SU-DHL-6 (cell line): Measurements from ENCODE around the gene WNK4.
A peak's percentile ranks its signal among the peaks of the same experiment; 100 is the strongest.

Experiments used
- H2AFZ ChIP-seq: fragments of 200-600 bp; sonication (generic); 2 replicates; pipeline ENCODE4 v1.6.1; 2014; ENCODE audit warnings: low read depth, mild to moderate bottlenecking, moderate library complexity, mixed read lengths, antibody characterized with exemption, low read length; ENCODE audit not compliant: severe bottlenecking
- H3F3A ChIP-seq: fragments of 200-600 bp; shearing (Covaris generic); 2 replicates; pipeline ENCODE4 v1.6.0; 2016; ENCODE audit warnings: antibody characterized with exemption, mild to moderate bottlenecking; ENCODE audit not compliant: insufficient read depth
- H3K27ac ChIP-seq: fragments of 200-600 bp; sonication (generic); 2 replicates; pipeline ENCODE4 v1.5.1; 2016; ENCODE audit warnings: low read depth, mild to moderate bottlenecking, low read length, moderate library complexity, mixed read lengths
- H3K27me3 ChIP-seq: fragments of 200-600 bp; sonication (generic), shearing (Covaris generic); 2 replicates; pipeline ENCODE4 v1.6.0; 2014; ENCODE audit warnings: mild to moderate bottlenecking, low read length
- H3K36me3 ChIP-seq: fragments of 200-600 bp; sonication (generic); 2 replicates; pipeline ENCODE4 v1.6.1; 2014; ENCODE audit warnings: mild to moderate bottlenecking, low read length, mixed read lengths
- H3K4me2 ChIP-seq: fragments of 300-600, 200-600 bp; shearing (Covaris generic), sonication (generic); 2 replicates; pipeline ENCODE4 v1.6.0; 2014; ENCODE audit warnings: low read length, low read depth, mild to moderate bottlenecking; ENCODE audit not compliant: poor library complexity, severe bottlenecking
- H3K4me3 ChIP-seq: fragments of 200-600 bp; sonication (generic); 2 replicates; pipeline ENCODE4 v1.5.1; 2014; ENCODE audit warnings: antibody characterized with exemption, low read length, mild to moderate bottlenecking, mixed read lengths; ENCODE audit not compliant: insufficient read depth, poor library complexity, severe bottlenecking
- H3K79me2 ChIP-seq: fragments of 200-600 bp; sonication (generic); 2 replicates; pipeline ENCODE4 v1.6.1; 2014; ENCODE audit warnings: mild to moderate bottlenecking, low read length, moderate library complexity; ENCODE audit not compliant: insufficient read depth
- H3K9ac ChIP-seq: fragments of 200-600 bp; sonication (generic); 2 replicates; pipeline ENCODE4 v1.7.0; 2014; ENCODE audit warnings: mild to moderate bottlenecking, low read length
- H3K9me2 ChIP-seq: fragments of 200-600 bp; sonication (generic); replicated peaks from 2 replicates; pipeline ENCODE4 v1.6.1; 2014; ENCODE audit warnings: low read length; ENCODE audit not compliant: insufficient read depth
- H3K9me3 ChIP-seq: fragments of 200-600 bp; sonication (generic); 2 replicates; pipeline ENCODE4 v1.6.1; 2014; ENCODE audit warnings: low read length, mixed read lengths; ENCODE audit not compliant: insufficient read depth
- H4K20me1 ChIP-seq: fragments of 200-600 bp; sonication (generic); 2 replicates; pipeline ENCODE4 v1.6.1; 2014; ENCODE audit warnings: low read depth, mild to moderate bottlenecking, antibody characterized with exemption, low read length, moderate library complexity, mixed read lengths
- EZH2phosphoT487 ChIP-seq: fragments of 200-600 bp; sonication (generic), shearing (Covaris generic); conservative IDR thresholded peaks from 2 replicates; pipeline ENCODE4 v1.6.1; 2018; ENCODE audit warnings: mild to moderate bottlenecking, antibody characterized with exemption, low read length, moderate library complexity, mixed read lengths
- TF ChIP-seq, protein P1 (sequence below): fragments of 200-600 bp; sonication (generic); IDR thresholded peaks from one replicate; pipeline ENCODE4 v1.5.1; 2017; ENCODE audit warnings: antibody characterized with exemption, mild to moderate bottlenecking, low read length, moderate library complexity; ENCODE audit not compliant: insufficient read depth, poor library complexity, severe bottlenecking

WNK4 gene

DNA sequence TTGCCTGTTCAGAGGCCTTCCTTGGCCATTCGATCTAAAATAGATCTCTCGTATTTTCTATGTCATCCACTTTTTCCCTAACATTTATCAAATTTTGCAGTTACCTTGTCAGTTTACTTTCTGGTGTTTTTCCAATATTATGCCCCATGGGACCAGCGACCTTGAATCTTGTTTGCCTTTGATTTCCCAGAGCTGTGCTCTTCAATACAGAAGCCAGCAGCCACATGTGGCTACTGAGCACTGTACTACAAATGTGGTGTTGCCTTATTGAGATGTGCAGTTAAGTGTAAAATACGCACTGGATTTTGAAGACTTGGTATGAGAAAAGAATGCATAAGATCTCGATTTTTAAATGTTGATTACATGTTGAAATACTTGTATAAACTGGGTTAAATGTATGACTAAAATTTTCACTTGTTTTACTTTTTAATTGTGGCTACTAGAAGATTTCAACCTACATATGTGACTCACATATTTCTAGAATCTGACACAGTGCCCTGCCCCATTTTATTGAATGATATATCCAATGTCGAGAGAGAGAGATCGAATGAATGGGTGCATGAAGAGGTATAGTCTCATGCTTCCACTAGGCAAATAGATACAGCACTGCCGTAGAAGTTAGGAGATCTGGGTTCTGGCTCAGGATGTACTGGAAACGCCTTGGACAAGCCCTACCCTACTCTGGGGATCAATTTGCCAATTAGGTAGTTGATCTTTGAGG lies 52.0 kb downstream of the WNK4 start:
- peak overlapping the region; percentile 43 for H3K27ac ChIP-seq
- H3K79me2 ChIP-seq, result peaks cover 33% of the 10 kb centered on the region
- no peaks in the 10 kb centered on the region for H3K9me2 ChIP-seq
- H3K4me2 ChIP-seq, result peak overlapping the region; percentile 92
- no peaks in the 10 kb centered on the region for H3K9me3 ChIP-seq
- H3K4me3 ChIP-seq, result peak overlapping the region; percentile 87
- peak overlapping the region; percentile 83 for H2AFZ ChIP-seq
- H3K27me3 ChIP-seq, result no peaks in the 10 kb centered on the region
- TF ChIP-seq EZH2phosphoT487, result no peak
- TF ChIP-seq, protein P1, sequence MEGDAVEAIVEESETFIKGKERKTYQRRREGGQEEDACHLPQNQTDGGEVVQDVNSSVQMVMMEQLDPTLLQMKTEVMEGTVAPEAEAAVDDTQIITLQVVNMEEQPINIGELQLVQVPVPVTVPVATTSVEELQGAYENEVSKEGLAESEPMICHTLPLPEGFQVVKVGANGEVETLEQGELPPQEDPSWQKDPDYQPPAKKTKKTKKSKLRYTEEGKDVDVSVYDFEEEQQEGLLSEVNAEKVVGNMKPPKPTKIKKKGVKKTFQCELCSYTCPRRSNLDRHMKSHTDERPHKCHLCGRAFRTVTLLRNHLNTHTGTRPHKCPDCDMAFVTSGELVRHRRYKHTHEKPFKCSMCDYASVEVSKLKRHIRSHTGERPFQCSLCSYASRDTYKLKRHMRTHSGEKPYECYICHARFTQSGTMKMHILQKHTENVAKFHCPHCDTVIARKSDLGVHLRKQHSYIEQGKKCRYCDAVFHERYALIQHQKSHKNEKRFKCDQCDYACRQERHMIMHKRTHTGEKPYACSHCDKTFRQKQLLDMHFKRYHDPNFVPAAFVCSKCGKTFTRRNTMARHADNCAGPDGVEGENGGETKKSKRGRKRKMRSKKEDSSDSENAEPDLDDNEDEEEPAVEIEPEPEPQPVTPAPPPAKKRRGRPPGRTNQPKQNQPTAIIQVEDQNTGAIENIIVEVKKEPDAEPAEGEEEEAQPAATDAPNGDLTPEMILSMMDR, result no peak
- peaks cover 4% of the 10 kb centered on the region; the same call in 1 of the 2 replicates for H3F3A ChIP-seq
- H4K20me1 ChIP-seq, result no peaks in the 10 kb centered on the region
- H3K9ac ChIP-seq, result peak overlapping the region; percentile 91
- peaks cover 10% of the 10 kb centered on the region; the same call in 1 of the 2 replicates for H3K36me3 ChIP-seq

DNA sequence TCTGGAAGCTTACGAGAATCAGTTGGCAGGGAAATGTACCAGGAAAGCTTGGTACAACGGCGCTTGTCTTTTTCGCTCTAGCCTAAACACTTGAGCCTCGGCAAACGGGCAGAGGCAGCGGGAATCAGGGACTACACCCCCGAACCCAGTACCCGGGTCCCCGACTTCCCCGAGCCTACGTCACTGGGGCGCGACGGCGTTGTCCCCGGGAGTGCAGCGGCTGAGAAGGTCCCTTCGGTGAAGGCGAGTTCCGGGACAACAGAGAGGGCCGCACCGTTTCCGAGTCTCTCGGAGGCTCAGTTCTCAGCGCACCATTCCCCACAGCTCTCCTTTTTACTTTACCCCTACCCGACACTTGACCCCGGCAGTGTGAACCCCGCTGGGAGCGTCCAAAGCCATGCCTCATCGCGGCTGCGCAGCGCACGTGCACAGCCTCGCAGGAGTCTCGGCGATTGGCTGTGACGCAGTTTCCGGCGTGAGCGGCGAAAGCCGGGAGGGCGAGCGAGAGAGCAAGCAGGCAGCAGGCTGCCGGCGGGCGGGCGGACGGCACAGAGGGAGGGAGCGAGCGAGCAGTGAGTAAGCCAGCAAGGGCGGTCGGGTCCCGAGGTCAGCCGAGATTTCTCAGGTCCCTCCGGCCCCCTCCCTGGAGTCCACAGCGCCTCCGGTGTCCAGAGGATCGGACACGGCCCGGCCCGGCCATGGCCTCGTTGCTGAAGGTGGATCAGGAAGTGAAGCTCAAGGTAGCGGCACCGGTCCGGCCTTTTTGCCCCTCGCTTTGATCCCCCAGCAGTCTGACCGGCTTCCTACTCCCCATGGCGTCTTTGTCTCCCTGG lies 52.7 kb downstream of the WNK4 start, which contains the start of gene PSME3:
PSME3 (plus strand) TSS at position 464 of the 833 bp plus-strand sequence; CDS start at position 699, 235 bp downstream.
- peak within 1 kb of the TSS; percentile 92 for H3K4me2 ChIP-seq
- peak within 1 kb of the TSS; percentile 83 for H2AFZ ChIP-seq
- no peaks in the 10 kb centered on the region for H4K20me1 ChIP-seq
- peak within 1 kb of the TSS; percentile 91 for H3K9ac ChIP-seq
- no peaks in the 10 kb centered on the region for H3K9me3 ChIP-seq
- H3K4me3 ChIP-seq, result peak within 1 kb of the TSS; percentile 87
- no peaks in the 10 kb centered on the region for H3K9me2 ChIP-seq
- peaks cover 33% of the 10 kb centered on the region for H3K79me2 ChIP-seq
- peaks cover 4% of the 10 kb centered on the region; the same call in 1 of the 2 replicates for H3F3A ChIP-seq
- TF ChIP-seq, protein P1, result no peak
- no peak for TF ChIP-seq EZH2phosphoT487
- peak within 1 kb of the TSS; percentile 43 for H3K27ac ChIP-seq
- no peaks in the 10 kb centered on the region for H3K27me3 ChIP-seq
- peaks cover 17% of the 10 kb centered on the region; the same call in 1 of the 2 replicates for H3K36me3 ChIP-seq

DNA sequence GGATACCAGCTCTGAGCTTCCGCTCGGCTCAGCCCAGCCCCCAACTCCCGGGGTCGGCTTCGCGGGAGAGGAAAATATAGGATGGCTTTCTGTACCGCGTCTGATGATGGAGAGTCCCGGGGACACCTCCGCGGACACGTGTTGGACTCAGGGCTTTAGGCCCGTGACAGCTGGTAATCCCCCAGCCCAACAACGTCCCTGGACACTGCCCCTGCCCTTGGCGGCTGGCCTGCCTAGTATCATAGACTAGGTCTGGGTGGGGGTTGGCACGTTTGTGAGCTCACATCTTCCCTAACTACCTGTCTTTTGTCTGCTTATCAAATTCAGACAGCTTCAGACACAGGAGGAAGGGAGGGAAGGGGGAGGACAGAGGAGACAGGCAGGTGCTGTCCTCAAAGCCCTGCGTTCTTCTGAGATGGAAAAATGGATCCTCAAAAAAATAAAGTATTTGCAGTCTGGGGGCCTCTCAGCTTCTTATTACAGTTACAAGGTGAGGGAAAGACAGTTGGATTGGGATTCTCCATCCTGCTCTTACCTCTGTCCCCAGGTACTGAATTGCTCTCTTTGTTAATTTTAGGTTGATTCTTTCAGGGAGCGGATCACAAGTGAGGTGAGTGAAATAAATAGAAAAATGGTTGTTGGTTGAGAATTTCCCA lies 53.5 kb downstream of the WNK4 start:
- H3K4me3 ChIP-seq, result peak overlapping the region; percentile 87
- H3K27ac ChIP-seq, result peak overlapping the region; percentile 43
- TF ChIP-seq, protein P1, result no peak
- TF ChIP-seq EZH2phosphoT487, result no peak
- peak overlapping the region; percentile 92 for H3K4me2 ChIP-seq
- peaks cover 21% of the 10 kb centered on the region; the same call in 1 of the 2 replicates for H3K36me3 ChIP-seq
- H3K79me2 ChIP-seq, result peaks cover 33% of the 10 kb centered on the region
- no peaks in the 10 kb centered on the region for H3K9me3 ChIP-seq
- H4K20me1 ChIP-seq, result no peaks in the 10 kb centered on the region
- peaks cover 4% of the 10 kb centered on the region; the same call in 1 of the 2 replicates for H3F3A ChIP-seq
- H3K9ac ChIP-seq, result peak overlapping the region; percentile 91
- peak overlapping the region; percentile 83 for H2AFZ ChIP-seq
- H3K9me2 ChIP-seq, result no peaks in the 10 kb centered on the region
- no peaks in the 10 kb centered on the region for H3K27me3 ChIP-seq
